IMR-90 (cell line): ENCODE data around the gene CCDC102B. TPM values are rescaled to one million over a fixed set of nuclear protein-coding genes. Genes with fewer than 3 reads are reported as not detected.

Experiments used
- ATAC-seq: fragments of 200-7000 bp; cut with Tn5 transposase; 2 replicates; pipeline ENCODE4 v1.9.1; 2020; ENCODE audit warnings: low read depth, mild to moderate bottlenecking, moderate library complexity
- BruUV-seq: library from RNA; stranded (reverse); fragments of 400-500 nt; replicated peaks from 2 replicates; lab custom pipeline; 2021; lab: Mats Ljungman, UMichigan
- CTCF ChIA-PET: fragments of 300-600 bp; formaldehyde crosslinking; extraction: SDS; loops from one replicate; lab custom pipeline; 2021; ENCODE audit warnings: antibody characterized with exemption; lab: Yijun Ruan, JAX
- POLR2A ChIA-PET: fragments of 300-600 bp; sonication (Branson Sonifier 250); formaldehyde crosslinking; loops from one replicate; lab custom pipeline; 2022; ENCODE audit warnings: antibody characterized with exemption; ENCODE audit not compliant: unreplicated experiment; lab: Charles Lee
- DNase-seq: peaks from one replicate; pipeline ENCODE4 v3.0.0; 2013
- H2AFZ ChIP-seq: replicated peaks from 2 replicates; pipeline ENCODE3; 2013; ENCODE audit warnings: low read length, mild to moderate bottlenecking; ENCODE audit not compliant: poor library complexity
- H2AK5ac ChIP-seq: 2 replicates; pipeline ENCODE4 v1.6.1; 2013; ENCODE audit warnings: low read depth, low read length, inconsistent platforms
- H2AK9ac ChIP-seq: replicated peaks from 2 replicates; pipeline ENCODE3; 2013; ENCODE audit warnings: mild to moderate bottlenecking, low read depth, low read length, moderate library complexity; ENCODE audit not compliant: poor library complexity
- H2BK120ac ChIP-seq: 2 replicates; pipeline ENCODE4 v1.6.1; 2013; ENCODE audit warnings: low read depth, low read length, inconsistent platforms
- H2BK15ac ChIP-seq: 3 replicates; pipeline ENCODE4 v1.6.1; 2013; ENCODE audit warnings: low read depth, low read length, inconsistent platforms
- H2BK20ac ChIP-seq: 2 replicates; pipeline ENCODE4 v1.6.1; 2013; ENCODE audit warnings: low read depth, mild to moderate bottlenecking, inconsistent platforms, low read length, moderate library complexity
- H2BK5ac ChIP-seq: 2 replicates; pipeline ENCODE4 v1.6.1; 2013; ENCODE audit warnings: mild to moderate bottlenecking, low read depth, low read length, inconsistent platforms; ENCODE audit not compliant: poor library complexity, severe bottlenecking
- H3K14ac ChIP-seq: replicated peaks from 2 replicates; pipeline ENCODE4 v1.6.1; 2013; ENCODE audit warnings: low read depth, low read length, inconsistent platforms
- H3K18ac ChIP-seq: 2 replicates; pipeline ENCODE4 v1.6.1; 2013; ENCODE audit warnings: low read depth, low read length, control low read depth
- H3K23ac ChIP-seq: 2 replicates; pipeline ENCODE4 v1.6.1; 2013; ENCODE audit warnings: low read depth, low read length, inconsistent platforms
- H3K27ac ChIP-seq: 2 replicates; pipeline ENCODE4 v1.5.1; 2013; ENCODE audit warnings: mild to moderate bottlenecking, control low read depth, low read length; ENCODE audit not compliant: insufficient read depth
- H3K27me3 ChIP-seq: 2 replicates; pipeline ENCODE4 v1.6.1; 2013; ENCODE audit warnings: low read length; ENCODE audit not compliant: control insufficient read depth, insufficient read depth
- H3K36me3 ChIP-seq: 2 replicates; pipeline ENCODE4 v1.6.1; 2013; ENCODE audit warnings: low read length, mixed read lengths; ENCODE audit not compliant: control insufficient read depth, insufficient read depth
- H3K4ac ChIP-seq: 2 replicates; pipeline ENCODE4 v1.6.1; 2013; ENCODE audit warnings: low read depth, low read length, inconsistent platforms
- H3K4me1 ChIP-seq: 2 replicates; pipeline ENCODE4 v1.6.1; 2013; ENCODE audit warnings: low read length, mixed read lengths; ENCODE audit not compliant: control insufficient read depth, insufficient read depth
- H3K4me2 ChIP-seq: 2 replicates; pipeline ENCODE4 v1.6.1; 2013; ENCODE audit warnings: low read depth, mild to moderate bottlenecking, control low read depth, low read length, moderate library complexity
- H3K4me3 ChIP-seq: 2 replicates; pipeline ENCODE4 v1.5.1; 2013; ENCODE audit warnings: low read depth, mild to moderate bottlenecking, control low read depth, low read length, moderate library complexity; ENCODE audit not compliant: insufficient read depth
- H3K56ac ChIP-seq: 2 replicates; pipeline ENCODE4 v1.6.1; 2013; ENCODE audit warnings: low read length, inconsistent platforms; ENCODE audit not compliant: insufficient read depth; ENCODE audit errors: extremely low read depth
- H3K79me1 ChIP-seq, 2 experiments: 2 replicates each; pipeline ENCODE4 v1.6.1; 2013; ENCODE audit warnings: low read length in 2 of 2, inconsistent platforms in 1 of 2, low read depth in 1 of 2
- H3K9ac ChIP-seq: 2 replicates; pipeline ENCODE4 v1.6.1; 2013; ENCODE audit warnings: low read depth, low read length, control low read depth
- H3K9me1 ChIP-seq: 2 replicates; pipeline ENCODE4 v1.6.1; 2013; ENCODE audit warnings: low read length, inconsistent platforms; ENCODE audit not compliant: insufficient read depth
- H3K9me3 ChIP-seq: 2 replicates; pipeline ENCODE4 v1.6.1; 2013; ENCODE audit warnings: low read length; ENCODE audit not compliant: control insufficient read depth, insufficient read depth
- H4K20me1 ChIP-seq: 2 replicates; pipeline ENCODE4 v1.6.1; 2013; ENCODE audit warnings: low read length, inconsistent platforms; ENCODE audit not compliant: insufficient read depth
- H4K5ac ChIP-seq: 2 replicates; pipeline ENCODE4 v1.6.1; 2013; ENCODE audit warnings: mild to moderate bottlenecking, low read depth, low read length, control low read depth
- H4K8ac ChIP-seq, 2 experiments: 2 replicates each; pipeline ENCODE4 v1.6.1; 2013; ENCODE audit warnings: low read depth in 2 of 2, low read length in 2 of 2, control low read depth in 1 of 2, inconsistent platforms in 1 of 2
- H4K91ac ChIP-seq: 2 replicates; pipeline ENCODE4 v1.6.1; 2013; ENCODE audit warnings: low read depth, low read length, inconsistent platforms; ENCODE audit not compliant: insufficient read depth
- BHLHE40 ChIP-seq: fragments of 150-350 bp; IDR thresholded peaks from 2 replicates; pipeline ENCODE4 v1.6.1; 2016; ENCODE audit warnings: mild to moderate bottlenecking, low read depth, low read length
- CEBPB ChIP-seq: IDR thresholded peaks from 2 replicates; pipeline ENCODE4 v1.6.1; 2012; ENCODE audit warnings: low read depth, low read length, improper control_type of control experiment
- CHD1 ChIP-seq: IDR thresholded peaks from 2 replicates; pipeline ENCODE4 v1.6.1; 2012; ENCODE audit warnings: low read depth, low read length, improper control_type of control experiment
- CTCF ChIP-seq: conservative IDR thresholded peaks from 2 replicates; pipeline ENCODE4 v1.5.1; 2012; ENCODE audit warnings: mild to moderate bottlenecking, low read depth, low read length, improper control_type of control experiment
- FOS ChIP-seq: fragments of 150-350 bp; IDR thresholded peaks from 2 replicates; pipeline ENCODE4 v1.6.1; 2016; ENCODE audit warnings: low read depth, low read length
- MAFK ChIP-seq: IDR thresholded peaks from 2 replicates; pipeline ENCODE4 v1.6.1; 2012; ENCODE audit warnings: low read depth, low read length, improper control_type of control experiment
- MAZ ChIP-seq: IDR thresholded peaks from 2 replicates; pipeline ENCODE4 v1.6.1; 2012; ENCODE audit warnings: low read depth, mild to moderate bottlenecking, low read length, improper control_type of control experiment, moderate library complexity, borderline replicate concordance
- MXI1 ChIP-seq: IDR thresholded peaks from 2 replicates; pipeline ENCODE4 v1.6.1; 2012; ENCODE audit warnings: low read depth, mild to moderate bottlenecking, low read length, moderate library complexity, borderline replicate concordance
- NFE2L2 ChIP-seq: fragments of 150-350 bp; IDR thresholded peaks from 2 replicates; pipeline ENCODE4 v1.6.1; 2016; ENCODE audit warnings: low read depth, mild to moderate bottlenecking, low read length
- POLR2A ChIP-seq: IDR thresholded peaks from 2 replicates; pipeline ENCODE4 v1.6.1; 2012; ENCODE audit warnings: mild to moderate bottlenecking, low read depth, low read length
- RAD21 ChIP-seq: IDR thresholded peaks from 2 replicates; pipeline ENCODE4 v1.6.1; 2012; ENCODE audit warnings: low read length, improper control_type of control experiment
- RCOR1 ChIP-seq: IDR thresholded peaks from 2 replicates; pipeline ENCODE4 v1.6.1; 2012; ENCODE audit warnings: mild to moderate bottlenecking, low read length, improper control_type of control experiment; ENCODE audit not compliant: insufficient replicate concordance
- RFX5 ChIP-seq: IDR thresholded peaks from 2 replicates; pipeline ENCODE4 v1.8.0; 2012; ENCODE audit warnings: low read depth, mild to moderate bottlenecking, low read length, moderate library complexity
- SMC3 ChIP-seq: fragments of 150-350 bp; IDR thresholded peaks from 2 replicates; pipeline ENCODE4 v1.6.1; 2016; ENCODE audit warnings: low read depth, mild to moderate bottlenecking, antibody characterized with exemption, low read length, moderate library complexity
- USF2 ChIP-seq: fragments of 150-350 bp; IDR thresholded peaks from 2 replicates; pipeline ENCODE4 v1.6.1; 2017; ENCODE audit warnings: mild to moderate bottlenecking, antibody characterized with exemption, low read length, low read depth
- WGBS, 2 experiments: methylation state at CpG; one replicate each; pipeline versions ENCODE4 v1.1.5 to v1.1.7; 2013; ENCODE audit warnings: missing lambda C conversion rate in 2 of 2; ENCODE audit not compliant: insufficient read length in 1 of 2; ENCODE audit errors: extremely low coverage in 2 of 2; 5-methylcytosine and 5-hydroxymethylcytosine counted together
- dilution Hi-C: fragments of 300-500 bp; cut with HindIII; formaldehyde crosslinking; loops from one replicate; pipeline ENCODE4 v1.14.3; 2018; ENCODE audit warnings: low sequenced_read_pairs; ENCODE audit not compliant: unreplicated experiment
- in situ Hi-C: fragments of 300-500 bp; cut with MboI; formaldehyde crosslinking; loops from 3 replicates; pipeline ENCODE4 v1.14.3; 2019; ENCODE audit warnings: low sequenced_read_pairs, inconsistent platforms, mixed read lengths
- intact Hi-C: fragments of 100-400 bp; cut with micrococcal nuclease; formaldehyde crosslinking; loops from 2 replicates; pipeline ENCODE4 v1.10.0; 2022
- polyA plus RNA-seq, 3 experiments: library from polyadenylated mRNA; depleted of rRNA; stranded (reverse); fragments of >200 nt; gene quantifications; 2 replicates each; pipeline ENCODE4 v1.2.3, GENCODE V29; 2012; ENCODE audit warnings: low replicate concordance in 1 of 3
- total RNA-seq: library from RNA; depleted of rRNA; stranded (reverse); fragments of >200 nt; gene quantifications from 2 replicates; pipeline ENCODE4 v1.2.3, GENCODE V29; 2012
- TF ChIP-seq, protein P1 (sequence below): fragments of 150-350 bp; IDR thresholded peaks from 2 replicates; pipeline ENCODE4 v1.6.1; 2016; ENCODE audit warnings: low read depth, mild to moderate bottlenecking, low read length, moderate library complexity, borderline replicate concordance

CCDC102B gene
- total and polyA plus RNA-seq, 2 of the 4 experiments (the other 2 are of a cell fraction), result 0.54 to 1.4 TPM

DNA sequence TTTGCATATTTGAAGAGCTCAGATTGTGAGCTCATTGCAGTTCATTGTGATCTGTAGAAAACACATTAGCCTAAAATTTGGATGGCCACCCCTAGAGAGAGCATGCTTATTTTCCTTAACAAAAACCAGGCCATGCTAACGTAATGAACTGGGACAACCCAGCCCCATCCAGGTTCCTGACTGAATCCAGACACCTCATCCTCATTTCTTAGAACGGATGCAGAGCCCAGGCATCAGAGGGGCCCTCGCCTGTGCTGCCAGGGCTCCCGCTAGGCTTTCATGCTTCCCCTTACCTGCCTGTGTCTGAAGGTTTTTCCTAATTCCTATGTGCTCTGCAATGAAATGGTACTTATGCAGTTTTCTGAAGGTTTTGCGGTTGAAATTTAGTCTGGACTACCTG, 171.1 kb downstream of the CCDC102B start:
- no TSS peak for BruUV-seq
- Histone ChIP-seq H3K27me3 (no peaks in the 10 kb centered on the region), H3K18ac (no peak overlapping the region), H2AK5ac (no peak overlapping the region), H3K27ac (no peak overlapping the region), H3K23ac (no peak overlapping the region), H3K56ac (no peak overlapping the region), H3K9ac (no peak overlapping the region), H3K4me2 (no peak overlapping the region), H3K14ac (no peak overlapping the region), H4K8ac (no peak overlapping the region), H4K91ac (no peak overlapping the region), H2BK120ac (no peak overlapping the region), H3K9me1 (no peaks in the 10 kb centered on the region), H3K4ac (no peak overlapping the region), H3K79me1 (no peaks in the 10 kb centered on the region), H4K5ac (no peak overlapping the region), H3K4me3 (no peak overlapping the region), H2AFZ (no peak overlapping the region), H2AK9ac (no peak overlapping the region), H4K20me1 (no peaks in the 10 kb centered on the region), H2BK20ac (no peak overlapping the region), H3K36me3 (no peaks in the 10 kb centered on the region), H2BK15ac (no peak overlapping the region), H3K9me3 (no peaks in the 10 kb centered on the region), H2BK5ac (no peak overlapping the region), H3K4me1 (no peaks in the 10 kb centered on the region)
- WGBS, 2 experiments, result no CpG with 5 or more reads among the region's 5 CpGs
- no peak for TF ChIP-seq MAZ
- no peak for TF ChIP-seq RFX5
- no peak for TF ChIP-seq FOS
- TF ChIP-seq RCOR1, result no peak
- no peak for TF ChIP-seq SMC3
- no peak for TF ChIP-seq NFE2L2
- no peak for TF ChIP-seq BHLHE40
- TF ChIP-seq, protein P1, sequence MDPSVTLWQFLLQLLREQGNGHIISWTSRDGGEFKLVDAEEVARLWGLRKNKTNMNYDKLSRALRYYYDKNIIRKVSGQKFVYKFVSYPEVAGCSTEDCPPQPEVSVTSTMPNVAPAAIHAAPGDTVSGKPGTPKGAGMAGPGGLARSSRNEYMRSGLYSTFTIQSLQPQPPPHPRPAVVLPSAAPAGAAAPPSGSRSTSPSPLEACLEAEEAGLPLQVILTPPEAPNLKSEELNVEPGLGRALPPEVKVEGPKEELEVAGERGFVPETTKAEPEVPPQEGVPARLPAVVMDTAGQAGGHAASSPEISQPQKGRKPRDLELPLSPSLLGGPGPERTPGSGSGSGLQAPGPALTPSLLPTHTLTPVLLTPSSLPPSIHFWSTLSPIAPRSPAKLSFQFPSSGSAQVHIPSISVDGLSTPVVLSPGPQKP, result no peak
- no peak for TF ChIP-seq POLR2A
- no peak for TF ChIP-seq RAD21
- no peak for TF ChIP-seq USF2
- TF ChIP-seq MAFK, result no peak
- TF ChIP-seq CTCF, result no peak
- TF ChIP-seq CHD1, result no peak
- no peak for TF ChIP-seq MXI1
- no peak for TF ChIP-seq CEBPB
- intact Hi-C loops, result no loop called here
- dilution Hi-C loops, result no loop called here
- ChIA-PET CTCF (no interaction called here), POLR2A (no interaction called here)
- ATAC-seq (no peak), DNase-seq (no peak)
- in situ Hi-C loops, result no loop called here
